PFSK-1 (cell line): ENCODE results near the gene SCLY.

Experiments
- FOXP2 ChIP-seq: optimal IDR thresholded peaks from 2 replicates; pipeline ENCODE3; 2011; ENCODE audit warnings: borderline replicate concordance, control low read depth, inconsistent platforms; ENCODE audit not compliant: insufficient read depth; ENCODE audit errors: extremely low read length, extremely low read depth
- POLR2AphosphoS5 ChIP-seq: IDR thresholded peaks from 2 replicates; pipeline ENCODE4 v1.6.1; 2012; ENCODE audit warnings: low read depth, mild to moderate bottlenecking, control low read depth, low read length, moderate library complexity
- SIN3A ChIP-seq: IDR thresholded peaks from 2 replicates; pipeline ENCODE4 v1.6.1; 2012; ENCODE audit warnings: mild to moderate bottlenecking, low read length, moderate library complexity, borderline replicate concordance; ENCODE audit not compliant: insufficient read depth
- TAF1 ChIP-seq: IDR thresholded peaks from 2 replicates; pipeline ENCODE4 v1.6.1; 2012; ENCODE audit warnings: low read length, control low read depth, borderline replicate concordance; ENCODE audit not compliant: insufficient read depth
- TF ChIP-seq, protein P1 (sequence below), 2 experiments: IDR thresholded peaks; 2 replicates each; pipeline versions ENCODE4 v1.6.1 to v1.8.0; 2011 to 2012; ENCODE audit warnings: low read depth in 2 of 2, low read length in 2 of 2, control low read depth in 1 of 2, inconsistent platforms in 1 of 2, mild to moderate bottlenecking in 1 of 2, moderate library complexity in 1 of 2; ENCODE audit not compliant: insufficient read depth in 1 of 2

DNA sequence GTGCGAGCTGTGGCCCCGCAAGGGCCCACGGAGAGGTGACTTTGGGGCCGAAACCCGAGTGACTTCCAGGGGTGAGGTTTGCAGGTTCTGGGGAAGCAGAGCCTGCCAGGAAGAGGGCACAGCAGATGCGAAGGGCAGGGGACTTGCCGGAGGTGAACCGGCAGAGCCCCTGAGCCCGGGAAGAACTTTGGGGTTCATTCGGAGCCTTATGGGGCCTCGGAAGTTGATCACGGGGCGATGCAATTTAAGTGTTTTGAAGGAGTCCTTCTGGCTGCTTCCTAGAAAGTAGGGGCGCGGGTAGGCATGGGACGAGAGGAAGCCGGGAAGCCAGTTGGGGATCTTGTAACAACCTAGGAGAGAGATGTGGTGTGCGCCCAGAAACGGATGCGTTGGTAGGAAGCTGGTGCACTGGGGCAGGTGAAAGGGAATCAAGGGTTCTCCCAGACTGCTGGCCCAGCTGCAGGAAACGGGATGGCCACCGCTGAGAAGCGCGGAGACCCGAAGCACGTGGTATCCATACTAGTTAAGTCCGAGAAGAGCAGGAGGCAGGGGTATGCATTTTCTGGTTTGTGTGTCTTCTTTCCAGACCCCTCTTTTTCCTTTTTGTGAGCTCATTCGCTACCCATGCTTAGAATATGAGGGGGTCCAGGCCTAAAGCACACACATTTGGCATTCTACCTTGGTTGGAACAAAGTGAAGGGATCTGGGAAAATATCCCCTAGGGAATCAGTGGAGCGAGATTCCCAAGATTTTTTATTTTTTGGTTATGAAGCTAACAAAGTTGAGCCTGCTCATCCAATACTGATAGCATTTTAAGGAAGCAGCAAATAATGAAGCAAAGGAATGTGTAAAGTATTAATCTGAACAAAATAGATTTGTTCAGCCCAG lies 758 bp downstream of the SCLY start:
- TF ChIP-seq, protein P1, sequence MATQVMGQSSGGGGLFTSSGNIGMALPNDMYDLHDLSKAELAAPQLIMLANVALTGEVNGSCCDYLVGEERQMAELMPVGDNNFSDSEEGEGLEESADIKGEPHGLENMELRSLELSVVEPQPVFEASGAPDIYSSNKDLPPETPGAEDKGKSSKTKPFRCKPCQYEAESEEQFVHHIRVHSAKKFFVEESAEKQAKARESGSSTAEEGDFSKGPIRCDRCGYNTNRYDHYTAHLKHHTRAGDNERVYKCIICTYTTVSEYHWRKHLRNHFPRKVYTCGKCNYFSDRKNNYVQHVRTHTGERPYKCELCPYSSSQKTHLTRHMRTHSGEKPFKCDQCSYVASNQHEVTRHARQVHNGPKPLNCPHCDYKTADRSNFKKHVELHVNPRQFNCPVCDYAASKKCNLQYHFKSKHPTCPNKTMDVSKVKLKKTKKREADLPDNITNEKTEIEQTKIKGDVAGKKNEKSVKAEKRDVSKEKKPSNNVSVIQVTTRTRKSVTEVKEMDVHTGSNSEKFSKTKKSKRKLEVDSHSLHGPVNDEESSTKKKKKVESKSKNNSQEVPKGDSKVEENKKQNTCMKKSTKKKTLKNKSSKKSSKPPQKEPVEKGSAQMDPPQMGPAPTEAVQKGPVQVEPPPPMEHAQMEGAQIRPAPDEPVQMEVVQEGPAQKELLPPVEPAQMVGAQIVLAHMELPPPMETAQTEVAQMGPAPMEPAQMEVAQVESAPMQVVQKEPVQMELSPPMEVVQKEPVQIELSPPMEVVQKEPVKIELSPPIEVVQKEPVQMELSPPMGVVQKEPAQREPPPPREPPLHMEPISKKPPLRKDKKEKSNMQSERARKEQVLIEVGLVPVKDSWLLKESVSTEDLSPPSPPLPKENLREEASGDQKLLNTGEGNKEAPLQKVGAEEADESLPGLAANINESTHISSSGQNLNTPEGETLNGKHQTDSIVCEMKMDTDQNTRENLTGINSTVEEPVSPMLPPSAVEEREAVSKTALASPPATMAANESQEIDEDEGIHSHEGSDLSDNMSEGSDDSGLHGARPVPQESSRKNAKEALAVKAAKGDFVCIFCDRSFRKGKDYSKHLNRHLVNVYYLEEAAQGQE (IDR thresholded peaks at IDR 0.05; ENCODE audit: insufficient read depth in 1 of 2, low read depth in 2 of 2, low read length in 2 of 2): 0 out of 4 replicates have a peak, but pooled peaks of 1 of the 2 experiments have one; percentile 14
- TF ChIP-seq POLR2AphosphoS5 (no peak), TAF1 (no peak), FOXP2 (no peak), SIN3A (0 out of 2 replicates have a peak, but pooled peaks have one; percentile 62)
